H1 (cell line): ENCODE results near the gene LSM6.

ENCODE experiments used
- CEBPB ChIP-seq: IDR thresholded peaks from 2 replicates; pipeline ENCODE4 v1.6.1; 2012; ENCODE audit warnings: low read depth, low read length
- EP300 ChIP-seq, 2 experiments: IDR thresholded peaks; 1 replicate in 1 of 2; 2 replicates in 1 of 2; pipeline ENCODE4 v1.6.1; 2011 to 2012; ENCODE audit warnings: low read depth in 2 of 2, low read length in 2 of 2, mild to moderate bottlenecking in 2 of 2, borderline replicate concordance in 1 of 2, inconsistent platforms in 1 of 2, moderate library complexity in 1 of 2
- EZH2 ChIP-seq: fragments of 200-600 bp; sonication (generic); IDR thresholded peaks from 2 replicates; pipeline ENCODE4 v1.7.1; 2012; ENCODE audit warnings: low read depth, mild to moderate bottlenecking, moderate library complexity, low read length, inconsistent platforms; ENCODE audit not compliant: severe bottlenecking
- GTF2F1 ChIP-seq: IDR thresholded peaks from 2 replicates; pipeline ENCODE4 v1.6.1; 2012; ENCODE audit warnings: low read depth, low read length, improper control_type of control experiment, borderline replicate concordance
- JUN ChIP-seq: IDR thresholded peaks from 2 replicates; pipeline ENCODE4 v1.6.1; 2011; ENCODE audit warnings: low read depth, mild to moderate bottlenecking, improper control_type of control experiment, low read length
- JUND ChIP-seq: IDR thresholded peaks from 2 replicates; pipeline ENCODE4 v1.6.1; 2011; ENCODE audit warnings: mild to moderate bottlenecking, improper control_type of control experiment, low read length
- POLR2A ChIP-seq, 2 experiments: IDR thresholded peaks; 1 replicate in 1 of 2; 2 replicates in 1 of 2; pipeline ENCODE4 v1.6.1; 2011; ENCODE audit warnings: low read depth in 2 of 2, low read length in 2 of 2, mild to moderate bottlenecking in 2 of 2; ENCODE audit errors: control extremely low read depth in 1 of 2
- POLR2AphosphoS5 ChIP-seq: IDR thresholded peaks from 2 replicates; pipeline ENCODE4 v1.6.1; 2011; ENCODE audit warnings: low read depth, low read length
- RAD21 ChIP-seq, 2 experiments: IDR thresholded peaks in 1 of 2; conservative IDR thresholded peaks in 1 of 2; 2 replicates each; pipeline ENCODE4 v1.6.1; 2011; ENCODE audit warnings: low read depth in 2 of 2, low read length in 2 of 2, improper control_type of control experiment in 1 of 2, inconsistent platforms in 1 of 2, mild to moderate bottlenecking in 1 of 2, moderate library complexity in 1 of 2
- SP1 ChIP-seq: IDR thresholded peaks from 2 replicates; pipeline ENCODE4 v1.6.1; 2011; ENCODE audit warnings: low read depth, low read length
- TAF1 ChIP-seq: IDR thresholded peaks from 2 replicates; pipeline ENCODE4 v1.6.1; 2011; ENCODE audit warnings: mild to moderate bottlenecking, low read depth, low read length
- TBP ChIP-seq: IDR thresholded peaks from 2 replicates; pipeline ENCODE4 v1.6.1; 2011; ENCODE audit warnings: low read depth, low read length, improper control_type of control experiment
- TF ChIP-seq, protein P1 (sequence below), 3 experiments: IDR thresholded peaks; 1 replicate in 2 of 3; 2 replicates in 1 of 3; pipeline versions ENCODE4 v1.5.1 to v1.6.1; 2011; ENCODE audit warnings: low read length in 3 of 3, mild to moderate bottlenecking in 3 of 3, inconsistent platforms in 2 of 3, low read depth in 1 of 3, moderate library complexity in 1 of 3; ENCODE audit not compliant: insufficient read depth in 1 of 3; ENCODE audit errors: control extremely low read depth in 1 of 3
- TF ChIP-seq, protein P2 (sequence below): IDR thresholded peaks from 2 replicates; pipeline ENCODE4 v1.6.1; 2011; ENCODE audit warnings: low read length, improper control_type of control experiment

DNA sequence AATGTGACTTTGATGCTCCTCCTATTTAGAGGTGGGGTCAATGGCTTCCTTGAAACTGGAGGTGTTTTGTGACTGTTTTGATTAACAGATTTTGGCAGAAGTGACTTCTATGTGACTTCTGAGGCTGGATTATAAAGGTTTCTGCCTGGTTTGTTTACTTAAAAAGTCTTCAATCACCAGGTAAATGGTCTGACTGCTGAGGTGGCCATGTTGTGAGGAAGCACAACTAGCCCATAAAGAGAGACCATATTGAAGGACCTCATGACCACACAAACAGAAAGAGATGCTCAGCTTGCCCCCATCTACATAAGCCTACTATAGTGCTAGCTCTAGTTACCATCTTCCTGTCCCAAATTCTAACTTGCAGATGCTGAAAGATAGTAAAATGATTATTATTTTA is 14.3 kb upstream of the LSM6 start:
- TF ChIP-seq, protein P1, sequence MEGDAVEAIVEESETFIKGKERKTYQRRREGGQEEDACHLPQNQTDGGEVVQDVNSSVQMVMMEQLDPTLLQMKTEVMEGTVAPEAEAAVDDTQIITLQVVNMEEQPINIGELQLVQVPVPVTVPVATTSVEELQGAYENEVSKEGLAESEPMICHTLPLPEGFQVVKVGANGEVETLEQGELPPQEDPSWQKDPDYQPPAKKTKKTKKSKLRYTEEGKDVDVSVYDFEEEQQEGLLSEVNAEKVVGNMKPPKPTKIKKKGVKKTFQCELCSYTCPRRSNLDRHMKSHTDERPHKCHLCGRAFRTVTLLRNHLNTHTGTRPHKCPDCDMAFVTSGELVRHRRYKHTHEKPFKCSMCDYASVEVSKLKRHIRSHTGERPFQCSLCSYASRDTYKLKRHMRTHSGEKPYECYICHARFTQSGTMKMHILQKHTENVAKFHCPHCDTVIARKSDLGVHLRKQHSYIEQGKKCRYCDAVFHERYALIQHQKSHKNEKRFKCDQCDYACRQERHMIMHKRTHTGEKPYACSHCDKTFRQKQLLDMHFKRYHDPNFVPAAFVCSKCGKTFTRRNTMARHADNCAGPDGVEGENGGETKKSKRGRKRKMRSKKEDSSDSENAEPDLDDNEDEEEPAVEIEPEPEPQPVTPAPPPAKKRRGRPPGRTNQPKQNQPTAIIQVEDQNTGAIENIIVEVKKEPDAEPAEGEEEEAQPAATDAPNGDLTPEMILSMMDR (IDR thresholded peaks at IDR 0.05; ENCODE audit: control extremely low read depth in 1 of 3, insufficient read depth in 1 of 3, low read depth in 1 of 3, low read length in 3 of 3), result no peak
- TF ChIP-seq, protein P2, sequence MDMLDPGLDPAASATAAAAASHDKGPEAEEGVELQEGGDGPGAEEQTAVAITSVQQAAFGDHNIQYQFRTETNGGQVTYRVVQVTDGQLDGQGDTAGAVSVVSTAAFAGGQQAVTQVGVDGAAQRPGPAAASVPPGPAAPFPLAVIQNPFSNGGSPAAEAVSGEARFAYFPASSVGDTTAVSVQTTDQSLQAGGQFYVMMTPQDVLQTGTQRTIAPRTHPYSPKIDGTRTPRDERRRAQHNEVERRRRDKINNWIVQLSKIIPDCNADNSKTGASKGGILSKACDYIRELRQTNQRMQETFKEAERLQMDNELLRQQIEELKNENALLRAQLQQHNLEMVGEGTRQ, result no peak
- TF ChIP-seq JUN, result no peak
- no peak for TF ChIP-seq TBP
- no peak for TF ChIP-seq EP300 (IDR thresholded peaks at IDR 0.05; ENCODE audit: borderline replicate concordance in 1 of 2, low read depth in 2 of 2, low read length in 2 of 2)
- no peak for TF ChIP-seq POLR2AphosphoS5
- TF ChIP-seq POLR2A (IDR thresholded peaks at IDR 0.05; ENCODE audit: control extremely low read depth in 1 of 2, low read depth in 2 of 2, low read length in 2 of 2), result no peak
- no peak for TF ChIP-seq EZH2
- no peak for TF ChIP-seq GTF2F1
- no peak for TF ChIP-seq SP1
- no peak for TF ChIP-seq TAF1
- no peak for TF ChIP-seq JUND
- no peak for TF ChIP-seq RAD21 (IDR thresholded peaks at IDR 0.05 in 1 of 2, conservative IDR thresholded peaks at IDR 0.05 in 1 of 2; ENCODE audit: low read depth in 2 of 2, low read length in 2 of 2)
- TF ChIP-seq CEBPB, result no peak
